Loucy (cell line): Measurements from ENCODE around the gene DENND4A.

Source experiments
- EZH2phosphoT487 ChIP-seq: fragments of 200-600 bp; IDR thresholded peaks from 2 replicates; pipeline ENCODE4 v1.6.1; 2018; ENCODE audit warnings: antibody characterized with exemption, mild to moderate bottlenecking, moderate library complexity, borderline replicate concordance
- TF ChIP-seq, protein P1 (sequence below): fragments of 200-600 bp; sonication (generic); conservative IDR thresholded peaks from 2 replicates; pipeline ENCODE4 v1.5.1; 2014; ENCODE audit warnings: mild to moderate bottlenecking, antibody characterized with exemption, low read length

DNA sequence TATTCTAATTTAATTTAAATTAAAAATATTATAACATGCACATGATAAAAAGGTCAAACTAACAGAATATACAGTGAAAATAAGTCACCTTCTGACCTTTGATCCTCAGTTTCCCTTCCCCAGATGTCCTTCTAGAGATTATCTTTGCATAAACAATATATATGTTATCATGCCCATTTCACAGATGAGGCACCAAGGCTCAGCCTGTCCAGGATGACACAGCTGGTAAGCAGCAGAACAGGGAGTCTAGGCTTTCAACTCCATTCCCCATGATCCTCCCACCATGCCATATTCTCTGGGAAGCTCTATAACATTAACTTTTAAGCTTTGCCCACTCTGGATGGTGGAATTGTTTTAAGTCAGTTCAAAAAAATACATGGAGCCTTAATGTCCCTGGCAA, 169.0 kb downstream of the DENND4A start:
- TF ChIP-seq, protein P1, sequence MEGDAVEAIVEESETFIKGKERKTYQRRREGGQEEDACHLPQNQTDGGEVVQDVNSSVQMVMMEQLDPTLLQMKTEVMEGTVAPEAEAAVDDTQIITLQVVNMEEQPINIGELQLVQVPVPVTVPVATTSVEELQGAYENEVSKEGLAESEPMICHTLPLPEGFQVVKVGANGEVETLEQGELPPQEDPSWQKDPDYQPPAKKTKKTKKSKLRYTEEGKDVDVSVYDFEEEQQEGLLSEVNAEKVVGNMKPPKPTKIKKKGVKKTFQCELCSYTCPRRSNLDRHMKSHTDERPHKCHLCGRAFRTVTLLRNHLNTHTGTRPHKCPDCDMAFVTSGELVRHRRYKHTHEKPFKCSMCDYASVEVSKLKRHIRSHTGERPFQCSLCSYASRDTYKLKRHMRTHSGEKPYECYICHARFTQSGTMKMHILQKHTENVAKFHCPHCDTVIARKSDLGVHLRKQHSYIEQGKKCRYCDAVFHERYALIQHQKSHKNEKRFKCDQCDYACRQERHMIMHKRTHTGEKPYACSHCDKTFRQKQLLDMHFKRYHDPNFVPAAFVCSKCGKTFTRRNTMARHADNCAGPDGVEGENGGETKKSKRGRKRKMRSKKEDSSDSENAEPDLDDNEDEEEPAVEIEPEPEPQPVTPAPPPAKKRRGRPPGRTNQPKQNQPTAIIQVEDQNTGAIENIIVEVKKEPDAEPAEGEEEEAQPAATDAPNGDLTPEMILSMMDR, result no peak
- TF ChIP-seq EZH2phosphoT487, result no peak
